SK-N-DZ (cell line): ENCODE measurements around the gene FSHR.

Experiments used
- DNase-seq: peaks from one replicate; pipeline ENCODE4 v3.0.0-alpha.2; 2015; ENCODE audit warnings: low spot score
- small RNA-seq, 2 experiments: library from RNA; depleted of rRNA; stranded (forward); fragments of <200 nt; gene quantifications; one replicate each; pipeline ENCODE3, GENCODE V24; 2014

The FSHR gene

DNA sequence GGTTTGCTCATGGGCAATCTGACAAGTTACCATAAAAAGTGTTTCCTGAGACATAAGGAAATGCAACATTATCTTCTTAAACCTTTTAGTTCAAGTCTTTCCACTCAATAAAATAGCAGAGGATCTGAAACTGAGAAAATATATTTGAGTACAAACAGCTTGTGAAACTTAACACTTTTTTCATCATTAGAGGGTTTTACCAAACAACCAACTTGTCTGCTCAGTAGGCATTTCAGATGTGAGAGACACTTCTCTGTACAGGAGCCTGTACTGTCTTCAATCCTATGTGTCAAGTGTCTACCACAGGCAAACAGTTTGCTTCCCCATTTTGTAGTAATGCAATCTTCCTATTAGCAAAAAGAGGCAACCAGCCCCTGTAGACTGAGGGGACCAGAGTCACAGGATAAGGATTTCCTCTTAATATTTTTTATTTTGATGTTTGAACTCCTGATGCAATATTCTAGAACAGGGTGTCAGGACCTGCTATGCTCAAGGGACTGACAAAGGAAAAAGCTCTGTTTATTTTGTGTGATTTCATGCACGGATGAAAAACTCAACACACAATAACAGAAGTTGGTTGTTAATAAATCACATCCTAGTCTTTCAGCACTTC, 239.7 kb downstream of the FSHR start:
- no peak for DNase-seq

Small RNAs within 50 kb of the gene (small RNA-seq; reads per million reads assigned to genes)
- 0 reads per million in 2 experiments for gene MIR548BA
